AML-193 (cell line): Measurements from ENCODE around the gene SERPINA4.
"Not testable (repeated sequence)": the region's sequence is repeated elsewhere in the genome, so short reads cannot be mapped to it uniquely, and the experiment has no call there.

ENCODE experiments used
- DNase-seq, 2 experiments: peaks; one replicate each; lab custom pipeline; 2025; lab: John Stamatoyannopoulos, UW

The SERPINA4 gene

DNA sequence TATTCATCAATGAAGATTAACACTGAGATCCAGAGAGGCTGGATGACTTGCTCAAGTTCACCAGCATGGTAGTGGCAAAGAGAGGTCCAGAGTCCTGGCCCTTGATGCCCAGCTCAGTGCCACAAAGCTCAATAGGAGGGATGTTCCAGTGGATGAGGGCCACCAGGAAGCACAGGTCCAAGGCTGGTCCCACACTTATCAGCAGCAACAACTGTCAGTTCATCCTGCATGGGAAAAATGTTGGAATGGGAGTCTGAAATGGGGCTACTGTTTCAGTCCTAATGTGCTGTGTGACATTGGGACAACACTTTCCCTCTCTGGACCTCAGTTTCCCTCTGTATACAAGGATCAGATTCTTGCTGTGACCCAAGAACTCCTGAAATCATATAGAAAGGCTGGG is 31.2 kb downstream of the SERPINA4 start:
- DNase-seq: no peak

DNA sequence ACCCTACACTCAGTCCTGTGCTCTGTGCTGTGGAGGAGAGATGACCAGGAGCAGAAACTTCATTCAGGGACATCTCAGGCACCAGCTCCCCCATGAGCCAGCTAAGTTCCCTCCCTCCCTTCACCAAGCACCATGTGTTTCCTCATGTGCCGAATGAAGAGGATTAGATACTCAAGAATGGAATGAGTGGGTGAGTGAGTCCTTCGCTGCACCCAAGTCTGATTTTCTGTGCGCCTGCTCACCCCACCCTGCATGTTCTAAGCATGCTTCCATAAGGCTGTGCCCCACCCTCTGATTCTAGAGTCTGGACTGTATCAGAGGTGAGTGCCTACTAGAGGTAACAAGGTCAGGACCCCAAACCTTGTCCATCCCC is 32.1 kb downstream of the SERPINA4 start:
- DNase-seq: no peak

DNA sequence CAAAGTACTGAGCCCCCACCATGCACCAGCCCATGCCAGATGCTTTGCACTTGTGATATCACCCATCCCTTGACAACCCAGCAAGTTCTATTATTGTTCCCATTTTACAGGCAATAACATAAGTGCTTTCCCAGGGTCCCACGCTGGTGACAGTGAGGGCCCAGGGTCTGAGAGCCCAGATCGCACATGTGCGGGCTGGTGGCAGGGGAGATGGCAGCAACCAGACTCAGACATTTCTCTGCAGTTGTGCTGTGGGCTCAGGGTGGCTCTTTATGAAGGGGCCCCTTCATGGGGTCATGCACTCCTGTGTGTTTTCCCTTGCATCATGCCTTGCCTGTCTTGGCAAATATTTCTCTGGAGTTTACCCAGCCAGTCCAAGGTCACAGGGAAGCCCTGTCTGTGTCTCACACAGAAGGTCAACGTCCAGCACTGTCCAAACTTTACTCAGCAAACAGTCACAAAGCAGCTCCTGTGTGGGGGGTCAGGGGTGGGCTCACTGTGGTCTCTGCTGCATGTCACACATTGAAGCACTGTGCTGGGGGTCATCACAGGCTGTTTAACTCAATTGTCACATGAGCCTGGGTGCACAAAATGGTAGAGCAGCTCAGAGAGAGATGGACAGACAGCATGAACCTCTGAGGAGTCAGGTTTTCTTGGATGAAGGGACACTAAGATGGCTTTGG is 32.6 kb downstream of the SERPINA4 start:
- DNase-seq: no peak

DNA sequence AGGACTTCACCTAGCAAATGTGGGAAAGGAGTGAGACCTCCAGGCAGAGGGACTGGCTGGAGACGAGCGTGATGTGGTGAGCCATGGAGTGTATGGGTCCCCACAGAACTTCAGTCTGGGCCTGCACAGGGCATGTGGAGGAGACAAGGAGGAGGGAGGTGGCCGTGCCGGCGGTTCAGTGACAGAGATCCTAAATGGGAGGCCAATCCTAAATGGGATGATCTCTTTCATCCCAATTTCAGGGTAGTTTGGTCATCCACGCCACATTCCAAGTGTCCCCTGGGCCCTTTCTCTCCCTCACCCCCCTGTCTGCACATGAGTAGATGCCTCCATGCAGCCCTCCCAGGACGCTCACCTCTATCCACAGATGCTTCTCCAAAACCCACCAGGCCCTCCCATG is 33.2 kb downstream of the SERPINA4 start:
- DNase-seq: no peak

DNA sequence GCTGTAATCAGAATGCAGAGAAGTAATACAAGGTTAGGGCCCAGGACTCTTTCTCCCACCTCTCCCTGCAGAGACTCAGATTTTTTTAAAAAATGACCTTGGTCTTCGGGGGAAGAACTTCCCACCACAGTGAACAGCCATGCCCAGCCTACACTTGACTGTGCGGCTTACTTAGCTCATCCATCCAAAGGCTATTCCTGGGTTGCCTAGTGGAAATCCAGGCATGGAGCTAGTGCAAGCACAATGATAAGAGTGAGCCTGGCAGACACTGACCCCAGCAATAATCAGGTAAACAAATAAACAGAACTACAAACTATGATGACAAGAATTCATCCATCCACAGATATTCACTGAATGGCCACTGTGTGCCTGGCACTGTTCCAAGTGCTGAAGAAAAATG is 34.7 kb downstream of the SERPINA4 start:
- no peak for DNase-seq

DNA sequence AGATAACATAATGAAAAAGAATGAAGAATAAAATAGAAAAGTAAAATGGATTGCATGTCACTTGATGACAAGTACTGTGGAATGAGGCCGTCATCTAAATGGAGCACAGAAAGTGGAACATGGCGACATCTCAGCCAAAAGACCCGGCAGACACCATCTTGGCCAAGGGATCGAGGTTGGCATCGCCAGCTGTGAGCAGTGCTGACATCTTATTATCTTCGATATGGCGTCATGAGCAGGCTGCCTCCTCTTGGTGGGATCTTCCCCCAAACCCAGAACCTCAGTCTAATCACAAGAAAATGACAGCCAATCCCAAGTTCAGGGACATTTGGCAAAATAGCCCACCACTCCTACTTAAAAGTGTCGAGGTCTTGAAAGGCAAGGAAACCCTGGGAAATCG is 35.1 kb downstream of the SERPINA4 start:
- DNase-seq: no peak

DNA sequence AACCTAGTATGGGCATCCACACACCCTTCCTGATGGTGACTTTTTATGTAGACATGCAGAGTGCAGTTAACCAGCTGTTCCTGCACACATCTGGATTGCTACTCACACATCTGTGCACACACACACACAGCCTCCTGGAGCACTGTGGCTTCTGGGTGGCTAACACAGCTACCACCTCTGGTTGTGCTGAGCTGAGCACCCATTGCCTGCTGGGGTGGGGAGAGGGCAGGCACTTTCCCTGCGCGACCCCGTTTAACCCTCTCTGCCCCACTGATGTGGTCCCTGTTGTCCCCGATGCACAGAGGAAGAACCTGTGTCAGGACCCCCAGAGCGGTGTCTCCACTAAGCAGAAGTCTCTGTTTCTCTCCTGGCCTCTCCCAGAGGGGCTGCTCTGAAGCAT is 36.5 kb downstream of the SERPINA4 start:
- DNase-seq: no peak

DNA sequence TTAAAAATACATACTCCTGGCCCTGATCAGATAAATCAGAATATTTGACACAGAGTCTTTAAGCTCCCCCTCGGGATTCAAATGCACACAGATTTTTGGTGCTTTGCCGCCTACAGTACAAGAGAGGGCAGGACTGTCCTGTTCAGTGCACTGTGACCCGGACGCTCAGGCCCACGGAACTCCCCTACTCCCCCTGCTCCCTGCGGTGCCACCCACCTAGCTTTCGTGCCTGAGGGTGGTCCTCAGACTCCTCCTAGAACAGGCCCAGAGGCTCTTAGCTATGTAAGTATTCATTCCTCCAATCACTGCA is 37.2 kb downstream of the SERPINA4 start:
- DNase-seq: no peak

DNA sequence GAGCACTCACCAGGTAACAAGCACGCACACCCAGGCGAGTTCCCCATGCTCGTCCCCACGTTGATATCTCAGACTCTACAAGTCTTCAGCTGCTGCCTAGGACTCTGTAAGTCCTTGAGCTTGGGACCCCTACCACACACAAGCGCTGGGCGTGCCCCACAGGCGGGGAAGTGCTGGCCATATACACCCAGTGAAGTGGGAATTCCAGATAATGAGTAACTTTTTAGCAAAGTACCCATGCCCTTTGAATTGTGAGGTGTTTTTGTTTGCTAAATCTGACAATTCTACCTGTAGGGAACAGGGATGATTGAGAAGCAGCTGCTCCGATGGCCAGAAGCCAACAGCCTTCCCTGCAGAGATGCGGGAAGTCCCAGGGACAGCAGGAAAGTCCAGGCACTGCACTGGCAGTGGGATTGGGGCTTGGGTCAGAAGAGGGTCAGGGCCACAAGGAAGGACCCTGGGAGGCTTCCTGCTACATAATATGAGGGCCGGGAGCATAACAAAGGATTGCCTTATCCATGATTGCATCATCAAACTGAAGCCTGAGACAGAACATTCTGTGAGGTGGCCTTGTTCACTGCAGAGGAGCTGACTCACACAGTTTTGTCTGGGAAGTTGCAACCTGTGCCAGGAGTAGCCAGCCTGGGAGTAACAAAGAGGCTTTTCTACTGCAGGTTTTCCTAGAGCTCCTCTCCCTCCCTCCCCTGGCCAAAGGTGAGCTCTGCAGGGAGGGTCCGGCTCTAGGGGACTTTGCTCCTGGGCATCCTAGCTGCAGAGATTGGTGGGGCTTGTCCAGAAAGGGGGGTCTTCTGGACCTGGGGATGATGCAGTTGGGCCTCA is 37.8 kb downstream of the SERPINA4 start:
- DNase-seq: no peak

DNA sequence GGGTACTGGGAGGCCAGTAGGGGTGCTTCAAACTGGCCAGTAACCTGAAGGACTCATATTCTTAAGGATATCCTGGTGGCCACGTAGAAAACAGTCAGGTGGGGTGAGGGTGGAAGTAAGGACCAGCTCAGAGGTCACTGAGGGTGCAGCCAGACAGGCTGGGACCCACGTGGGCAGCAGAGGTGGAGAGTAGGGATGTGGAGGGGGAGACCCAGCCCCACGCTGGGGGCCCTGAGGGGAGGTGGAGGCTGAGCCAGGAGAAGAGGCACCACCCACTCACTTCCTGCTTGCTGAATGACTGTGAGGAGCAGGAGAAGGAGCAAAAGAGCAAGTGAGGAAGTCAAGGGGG is 38.4 kb downstream of the SERPINA4 start:
- no peak for DNase-seq

DNA sequence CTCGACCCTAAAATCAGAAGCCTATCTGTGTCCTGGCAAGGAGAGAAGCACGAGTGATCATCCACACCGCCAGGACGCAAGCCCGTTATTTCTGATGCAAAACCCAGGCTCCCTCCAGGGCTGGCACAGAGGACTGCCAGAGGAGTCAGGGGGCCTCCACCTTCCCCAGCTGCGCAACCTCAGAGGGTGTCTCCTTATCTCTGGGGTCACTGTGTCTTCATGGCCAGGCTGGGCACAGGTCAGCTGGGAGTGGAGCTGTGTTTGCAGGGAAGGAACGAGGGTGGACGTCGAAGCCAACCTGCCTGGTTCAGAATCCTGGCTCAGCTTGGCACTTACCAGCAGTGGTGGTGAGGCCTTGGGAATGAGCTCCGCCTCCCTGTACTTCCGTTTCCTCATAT is 38.9 kb downstream of the SERPINA4 start:
- no peak for DNase-seq

DNA sequence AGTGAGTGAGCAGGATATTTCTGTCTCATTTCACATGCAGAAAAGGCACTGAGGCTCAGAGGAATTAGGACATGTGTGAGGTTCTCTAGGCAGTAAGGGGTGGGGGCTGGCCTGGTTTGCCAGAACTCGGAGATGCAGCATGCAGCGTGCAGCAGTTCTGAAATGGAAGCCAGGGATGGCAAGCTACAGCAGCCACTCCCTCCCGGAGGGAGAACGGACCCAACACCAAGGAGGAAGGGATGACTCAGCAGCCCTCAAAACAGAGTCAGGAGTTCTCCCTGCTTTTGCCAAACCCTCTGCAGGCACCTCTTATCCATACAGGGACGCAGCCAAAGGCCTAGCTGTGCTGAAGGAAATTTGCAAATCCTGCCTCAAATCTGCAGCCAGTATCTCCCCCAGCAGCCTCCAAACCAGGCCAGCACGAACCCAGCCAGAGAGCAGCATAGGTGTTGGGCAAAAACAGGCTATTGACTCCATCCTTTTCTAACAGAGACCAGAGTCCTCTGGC is 40.7 kb downstream of the SERPINA4 start:
- no peak for DNase-seq

DNA sequence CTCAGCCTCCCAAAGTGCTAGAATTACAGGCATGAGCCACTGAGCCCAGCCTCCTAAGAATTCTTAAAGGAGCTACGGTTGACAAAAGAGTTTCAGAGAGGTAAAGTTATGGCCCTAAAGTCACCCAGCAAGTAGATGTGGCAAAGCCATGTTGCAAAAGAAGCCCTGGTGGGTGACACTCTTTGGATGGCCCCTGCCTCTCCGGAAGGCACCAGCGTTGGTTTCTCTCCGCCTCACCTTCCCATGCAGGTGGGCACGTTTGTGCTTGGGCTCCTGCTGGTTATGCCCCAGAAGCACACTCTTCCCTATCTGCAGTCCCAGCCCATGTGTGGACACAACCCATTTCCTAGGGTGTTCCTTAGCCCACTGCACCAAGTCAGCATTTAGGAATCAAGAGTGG is 41.5 kb downstream of the SERPINA4 start:
- DNase-seq: no peak

DNA sequence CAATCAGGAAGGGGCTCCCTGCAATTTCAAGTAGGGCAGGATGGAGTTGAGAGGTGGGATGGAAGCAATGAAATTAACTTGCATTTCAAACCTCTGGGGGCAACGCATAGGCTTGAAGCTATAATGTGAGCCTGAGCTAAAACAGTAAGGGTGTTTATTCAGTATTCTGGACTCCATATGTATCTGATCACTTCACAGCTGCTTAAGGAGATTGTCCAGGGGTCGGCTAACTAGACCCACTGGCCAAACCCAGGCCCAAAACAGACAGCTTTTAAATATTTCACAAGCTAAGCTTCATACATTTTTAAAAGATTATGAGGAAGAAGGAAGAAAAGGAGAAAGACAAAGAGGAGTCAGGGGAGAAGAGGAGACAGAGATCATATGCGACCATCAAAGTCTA is 44.1 kb downstream of the SERPINA4 start:
- DNase-seq: no peak

DNA sequence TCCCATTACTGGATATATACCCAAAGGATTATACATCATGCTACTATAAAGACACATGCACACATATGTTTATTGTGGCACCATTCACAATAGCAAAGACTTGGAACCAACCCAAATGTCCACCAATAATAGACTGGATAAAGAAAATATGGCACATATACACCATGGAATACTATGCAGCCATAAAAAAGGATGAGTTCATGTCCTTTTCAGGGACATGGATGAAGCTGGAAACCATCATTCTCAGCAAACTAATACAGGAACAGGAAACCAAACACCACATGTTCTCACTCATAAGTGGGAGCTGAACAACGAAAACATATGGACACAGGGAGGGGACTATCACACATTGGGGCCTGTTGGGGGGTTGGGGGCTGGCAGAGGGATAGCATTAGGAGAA is 47.7 kb downstream of the SERPINA4 start:
- DNase-seq: not testable (repeated sequence)

DNA sequence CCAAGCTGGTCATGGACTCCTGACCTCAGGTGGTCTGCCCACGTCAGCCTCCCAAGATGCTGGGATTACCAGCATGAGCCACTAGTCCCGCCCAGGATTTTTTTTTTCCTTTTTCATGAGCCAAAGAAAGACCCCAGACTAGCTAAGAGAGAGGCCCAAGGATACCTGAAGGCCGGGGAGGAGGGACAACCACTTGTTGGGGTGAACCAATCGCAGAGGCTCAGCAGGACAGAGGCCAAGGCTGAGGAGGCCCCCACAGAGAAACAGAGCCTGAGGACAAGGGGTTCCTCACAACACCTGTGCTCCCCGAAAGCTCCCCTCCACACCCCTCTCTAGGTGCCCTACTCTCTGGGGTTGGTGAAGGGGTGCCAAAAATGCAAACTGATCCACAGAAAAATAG is 49.9 kb downstream of the SERPINA4 start:
- DNase-seq: no peak

DNA sequence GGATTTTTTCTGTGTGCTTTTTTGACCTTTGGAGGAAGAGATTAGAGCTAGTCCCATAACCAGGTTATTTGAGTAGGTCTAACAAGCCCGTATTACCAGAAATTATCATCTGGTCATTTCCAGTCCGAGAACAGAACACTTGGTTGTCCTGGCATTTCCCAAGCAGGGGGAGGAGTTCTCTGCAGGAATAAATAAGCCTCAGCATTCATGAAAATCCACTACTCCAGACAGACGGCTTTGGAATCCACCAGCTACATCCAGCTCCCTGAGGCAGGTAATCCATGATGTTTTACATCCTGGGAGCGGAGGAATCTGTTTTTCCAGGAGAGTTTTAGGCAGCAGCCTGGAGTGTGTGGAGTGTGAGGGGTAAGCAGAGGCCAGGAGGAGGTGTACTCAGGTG is 50.9 kb downstream of the SERPINA4 start, which contains the start of gene SERPINA3:
TSS of gene SERPINA3 (plus strand) at position 218 of the 400 bp plus-strand sequence. CDS start 2,051 bp downstream, outside the sequence.
- no peak for DNase-seq

DNA sequence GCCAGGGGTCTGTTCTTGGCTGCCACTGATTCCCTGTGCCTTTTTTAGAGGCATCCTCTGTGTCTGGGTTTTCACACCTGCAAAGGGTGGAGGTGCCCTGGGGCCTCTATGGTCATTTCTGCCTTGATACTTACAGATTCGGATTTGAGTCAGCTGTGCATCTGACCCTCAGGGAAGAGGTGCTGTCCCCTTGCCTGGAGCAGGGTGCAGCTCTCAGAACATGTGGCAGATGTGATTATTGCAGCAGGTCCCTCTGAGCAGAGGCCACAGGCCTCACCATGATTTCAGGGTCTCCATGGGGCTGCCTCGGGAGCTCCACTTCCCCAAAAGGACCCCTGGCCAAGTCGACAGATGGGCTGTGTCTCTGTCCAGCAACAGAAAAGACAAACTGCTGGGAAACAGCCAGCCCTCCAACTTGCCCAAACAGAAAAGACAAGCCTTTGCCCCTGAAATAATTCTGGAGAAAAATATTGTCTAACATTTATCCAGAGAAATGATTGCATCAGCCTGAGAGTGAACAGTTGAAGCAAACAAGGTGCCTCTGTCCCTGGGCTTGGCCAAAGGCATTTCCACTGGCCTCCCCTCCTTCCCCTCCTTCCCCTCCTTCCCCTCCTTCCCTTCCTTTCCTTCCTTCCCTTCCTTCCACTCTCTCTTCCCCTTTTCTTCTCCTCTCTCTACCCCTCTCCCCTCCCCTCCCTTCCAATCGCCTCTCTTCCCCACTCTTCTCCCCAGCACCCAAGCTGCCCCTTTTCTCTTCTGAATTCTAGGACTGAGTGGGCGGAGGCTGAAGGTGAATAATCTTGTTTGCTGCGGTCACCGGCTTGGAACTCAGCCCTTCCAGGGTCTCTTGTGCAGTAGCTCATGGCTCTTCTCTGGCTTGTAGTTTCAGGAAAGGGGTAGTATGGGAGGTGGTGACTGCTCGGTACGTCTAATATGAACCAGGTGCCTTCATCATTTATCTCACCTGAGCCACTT is 51.6 kb downstream of the SERPINA4 start:
- DNase-seq: no peak

DNA sequence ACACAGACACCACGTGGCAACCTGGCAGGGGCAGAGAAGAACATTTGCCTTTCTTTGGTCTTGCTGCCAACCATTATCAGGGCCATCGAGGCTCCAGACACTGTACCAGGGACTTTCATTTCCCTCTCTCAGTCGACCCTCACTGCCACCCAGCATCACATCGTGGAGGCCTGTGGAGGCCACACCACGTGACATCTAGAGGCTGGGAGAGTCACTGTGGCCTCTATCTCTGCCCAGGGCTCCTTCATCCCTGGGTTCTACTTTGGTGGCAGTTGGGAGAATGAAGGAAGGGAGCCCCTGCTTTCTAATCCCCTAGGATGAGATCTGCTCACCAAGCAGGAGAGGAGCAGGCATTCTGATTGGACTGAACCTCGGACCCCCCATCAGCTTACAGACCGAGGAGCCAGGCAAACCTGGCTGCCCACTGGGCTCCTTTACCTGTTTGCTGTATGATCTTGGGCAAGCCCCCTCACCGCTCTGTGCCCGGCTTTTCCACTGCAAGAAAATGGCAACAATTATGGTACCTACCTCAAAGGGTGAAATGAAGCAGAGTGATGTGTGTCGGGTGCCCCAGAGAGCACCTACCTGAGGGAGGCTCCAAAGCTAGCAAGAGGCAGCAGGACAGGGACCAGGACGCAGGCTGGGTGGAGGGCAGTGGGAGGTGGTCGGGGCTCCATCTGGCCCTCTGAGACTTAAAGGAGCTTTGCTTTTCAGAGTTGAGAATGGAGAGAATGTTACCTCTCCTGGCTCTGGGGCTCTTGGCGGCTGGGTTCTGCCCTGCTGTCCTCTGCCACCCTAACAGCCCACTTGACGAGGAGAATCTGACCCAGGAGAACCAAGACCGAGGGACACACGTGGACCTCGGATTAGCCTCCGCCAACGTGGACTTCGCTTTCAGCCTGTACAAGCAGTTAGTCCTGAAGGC is 52.7 kb downstream of the SERPINA4 start:
- no peak for DNase-seq

DNA sequence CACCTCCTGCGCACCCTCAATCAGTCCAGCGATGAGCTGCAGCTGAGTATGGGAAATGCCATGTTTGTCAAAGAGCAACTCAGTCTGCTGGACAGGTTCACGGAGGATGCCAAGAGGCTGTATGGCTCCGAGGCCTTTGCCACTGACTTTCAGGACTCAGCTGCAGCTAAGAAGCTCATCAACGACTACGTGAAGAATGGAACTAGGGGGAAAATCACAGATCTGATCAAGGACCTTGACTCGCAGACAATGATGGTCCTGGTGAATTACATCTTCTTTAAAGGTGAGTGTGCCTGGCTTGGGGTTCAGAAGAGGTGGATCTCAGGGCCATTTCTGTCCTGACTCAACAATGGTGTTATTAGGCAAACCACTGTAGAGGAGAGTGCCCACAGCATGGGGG is 53.6 kb downstream of the SERPINA4 start:
- no peak for DNase-seq

DNA sequence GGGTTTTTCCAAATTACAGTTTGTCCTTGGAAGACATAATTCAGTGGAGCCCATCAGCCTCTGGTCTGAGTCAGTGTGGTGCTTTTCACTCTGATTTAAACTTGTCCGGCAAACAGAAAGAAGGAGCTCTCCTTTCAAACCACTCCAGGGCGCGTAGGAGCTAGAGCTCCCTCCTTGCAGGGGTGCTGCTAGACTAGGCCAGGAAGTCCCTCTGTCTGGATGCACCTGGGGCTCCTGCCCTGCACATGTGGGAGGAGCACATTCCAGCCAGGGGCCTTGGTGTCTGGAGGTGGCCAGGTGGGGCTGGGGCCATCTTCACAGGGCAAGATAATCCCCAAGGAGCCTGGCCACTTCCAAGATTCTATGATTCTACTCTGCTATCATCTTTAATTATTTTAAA is 54.0 kb downstream of the SERPINA4 start:
- DNase-seq: no peak
